HG03066 (cell line): ENCODE measurements around the gene PLPP3.

Experiments
- ATAC-seq: cut with Tn5 transposase; IDR thresholded peaks from one replicate; pipeline ENCODE4 v1.9.1; 2021; ENCODE audit warnings: low read depth; ENCODE audit not compliant: unreplicated experiment

The PLPP3 gene

DNA sequence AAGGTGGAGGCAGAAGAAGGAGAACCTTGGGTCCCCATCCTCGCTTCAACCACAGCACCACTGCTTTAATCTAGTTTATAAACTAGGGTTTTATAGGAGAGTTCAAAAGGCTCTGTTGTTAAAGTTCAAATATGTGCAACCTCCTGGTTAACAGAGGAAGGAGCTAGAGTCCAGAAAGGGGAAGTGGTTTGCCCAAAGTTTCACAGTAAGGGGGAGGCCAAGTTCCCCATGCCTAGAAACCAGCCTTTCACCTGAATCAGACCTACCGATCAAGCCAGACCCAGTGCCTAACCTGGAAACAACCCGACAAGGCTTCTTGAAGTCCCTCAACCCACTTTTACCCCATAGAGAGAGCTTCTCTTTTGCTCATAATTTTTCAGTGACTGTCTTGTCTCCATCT is 106.5 kb downstream of the PLPP3 start:
- ATAC-seq, result peak; percentile 82

DNA sequence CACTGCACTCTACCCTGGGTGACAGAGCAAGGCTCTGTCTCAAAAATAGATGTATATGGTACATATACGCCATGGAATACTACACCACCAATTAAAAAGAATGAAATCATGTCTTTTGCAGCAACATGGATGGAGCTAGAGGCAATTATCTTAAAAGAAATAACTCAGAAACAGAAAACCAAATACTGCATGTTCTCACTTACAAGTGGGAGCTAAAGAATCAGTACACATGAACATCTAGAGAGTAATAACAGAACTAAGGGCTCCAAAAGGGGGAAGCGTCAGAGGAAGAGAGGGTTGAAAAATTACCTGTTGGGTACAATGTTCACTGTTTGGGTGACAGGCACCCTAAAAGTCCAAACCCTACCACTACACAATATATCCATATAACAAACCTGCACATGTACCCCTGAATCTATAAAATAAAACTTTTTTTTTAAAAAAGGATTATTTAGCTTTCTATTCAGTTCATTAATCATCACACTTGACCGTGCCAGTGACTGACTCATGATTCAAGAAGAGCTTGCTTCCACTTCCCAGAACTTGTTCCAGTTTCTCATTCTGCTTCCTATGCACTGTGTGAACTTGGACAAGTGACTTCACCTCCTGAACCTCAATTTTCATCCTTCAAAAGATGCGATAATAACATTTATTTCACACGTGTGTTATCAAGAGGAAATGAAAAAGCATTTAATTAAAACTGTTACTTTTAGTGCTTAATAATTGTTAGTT is 109.6 kb downstream of the PLPP3 start:
- no peak for ATAC-seq

DNA sequence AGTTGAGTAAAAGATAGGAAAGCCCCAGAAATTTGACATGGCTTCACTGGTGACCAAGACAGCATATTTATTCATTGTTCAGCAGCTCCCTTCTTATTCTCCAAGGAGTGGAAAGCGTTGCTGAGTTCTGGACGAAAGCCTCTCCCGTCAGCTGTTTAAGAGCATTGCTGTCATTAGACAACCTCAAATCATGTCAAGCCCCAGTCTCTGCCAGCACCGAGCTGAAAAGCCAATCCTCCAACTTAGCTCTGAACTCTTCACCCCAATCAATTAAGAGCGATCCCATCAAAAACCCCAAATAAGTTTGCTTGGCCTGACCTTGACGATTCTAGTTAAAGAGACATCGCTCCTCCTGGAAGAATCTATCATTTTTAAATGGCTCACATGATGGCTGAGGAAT is 110.8 kb downstream of the PLPP3 start:
- ATAC-seq, result no peak

DNA sequence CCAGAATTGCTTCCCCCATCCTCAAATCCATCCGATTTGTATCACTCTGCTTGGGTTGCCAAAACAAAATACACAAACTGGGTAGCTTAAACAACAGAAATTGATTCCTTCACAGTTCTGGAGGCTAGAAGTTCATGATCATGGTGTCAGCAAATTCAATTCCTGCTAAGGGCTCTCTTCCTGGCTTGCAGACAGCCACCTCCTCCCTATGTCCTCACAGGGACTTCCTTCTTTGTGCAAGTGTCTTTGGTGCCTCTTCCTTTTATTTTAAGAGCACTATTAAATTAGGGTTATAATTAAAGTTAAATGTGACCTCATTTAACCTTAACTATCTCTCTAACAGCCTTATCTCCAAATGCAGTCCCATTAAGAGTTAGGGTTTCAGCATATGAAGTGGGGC is 112.8 kb downstream of the PLPP3 start:
- no peak for ATAC-seq

DNA sequence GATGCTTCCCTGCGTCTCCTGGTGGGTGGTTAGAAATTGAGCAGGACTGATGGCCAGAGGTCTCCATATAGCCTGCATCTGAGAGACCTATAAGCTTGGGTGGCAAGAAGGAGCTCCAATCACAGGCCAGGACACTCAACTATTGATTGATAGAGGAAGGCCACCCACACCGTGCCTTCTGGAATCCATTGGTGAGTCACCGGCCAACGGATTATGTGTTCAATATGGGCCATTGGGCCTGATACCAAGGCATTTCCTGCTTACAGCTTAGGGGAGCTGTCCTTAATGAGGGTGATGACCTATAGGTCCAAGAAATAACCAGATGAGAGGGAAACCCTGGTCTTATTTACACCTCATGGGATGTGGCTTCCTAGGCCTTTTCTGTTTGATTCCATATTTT is 115.1 kb downstream of the PLPP3 start:
- no peak for ATAC-seq

DNA sequence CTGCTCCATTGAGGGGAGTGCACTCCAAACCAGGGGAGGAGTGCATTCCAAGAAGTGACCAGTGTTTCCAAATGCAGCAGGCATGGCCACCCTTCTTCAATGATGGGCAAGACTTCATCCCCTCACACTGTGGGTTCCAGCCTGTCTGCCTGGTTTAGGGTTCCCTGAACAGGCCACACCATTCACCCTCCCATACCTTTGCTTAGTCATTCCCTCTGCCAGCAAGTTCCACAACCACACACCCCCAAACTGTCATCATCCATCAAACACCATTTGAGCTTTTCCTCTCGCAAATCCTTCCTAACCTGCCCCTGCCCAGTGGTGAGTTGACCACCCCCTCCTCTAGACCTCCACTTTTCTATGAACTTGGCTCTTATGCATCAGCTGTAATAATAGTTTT is 116.0 kb downstream of the PLPP3 start:
- ATAC-seq, result no peak

DNA sequence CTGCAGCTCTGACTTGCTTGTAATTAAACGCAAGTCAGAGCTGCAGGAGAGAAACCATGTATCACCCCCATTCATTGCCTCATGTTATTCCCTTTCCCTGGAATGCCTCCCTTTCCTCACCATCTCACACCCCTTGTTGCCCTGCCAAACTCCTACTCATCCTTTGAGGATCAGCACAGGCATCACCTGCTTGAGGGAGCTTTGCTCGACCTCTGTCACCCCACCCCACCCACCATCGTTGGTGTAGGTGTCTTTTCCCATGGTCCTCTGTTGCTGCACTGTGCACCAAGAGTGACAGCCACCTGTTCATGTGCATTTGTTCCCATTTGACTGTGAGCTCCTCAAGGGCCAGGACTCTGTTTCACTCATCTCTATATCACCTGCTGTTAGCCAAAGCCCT is 117.2 kb downstream of the PLPP3 start:
- ATAC-seq, result no peak

DNA sequence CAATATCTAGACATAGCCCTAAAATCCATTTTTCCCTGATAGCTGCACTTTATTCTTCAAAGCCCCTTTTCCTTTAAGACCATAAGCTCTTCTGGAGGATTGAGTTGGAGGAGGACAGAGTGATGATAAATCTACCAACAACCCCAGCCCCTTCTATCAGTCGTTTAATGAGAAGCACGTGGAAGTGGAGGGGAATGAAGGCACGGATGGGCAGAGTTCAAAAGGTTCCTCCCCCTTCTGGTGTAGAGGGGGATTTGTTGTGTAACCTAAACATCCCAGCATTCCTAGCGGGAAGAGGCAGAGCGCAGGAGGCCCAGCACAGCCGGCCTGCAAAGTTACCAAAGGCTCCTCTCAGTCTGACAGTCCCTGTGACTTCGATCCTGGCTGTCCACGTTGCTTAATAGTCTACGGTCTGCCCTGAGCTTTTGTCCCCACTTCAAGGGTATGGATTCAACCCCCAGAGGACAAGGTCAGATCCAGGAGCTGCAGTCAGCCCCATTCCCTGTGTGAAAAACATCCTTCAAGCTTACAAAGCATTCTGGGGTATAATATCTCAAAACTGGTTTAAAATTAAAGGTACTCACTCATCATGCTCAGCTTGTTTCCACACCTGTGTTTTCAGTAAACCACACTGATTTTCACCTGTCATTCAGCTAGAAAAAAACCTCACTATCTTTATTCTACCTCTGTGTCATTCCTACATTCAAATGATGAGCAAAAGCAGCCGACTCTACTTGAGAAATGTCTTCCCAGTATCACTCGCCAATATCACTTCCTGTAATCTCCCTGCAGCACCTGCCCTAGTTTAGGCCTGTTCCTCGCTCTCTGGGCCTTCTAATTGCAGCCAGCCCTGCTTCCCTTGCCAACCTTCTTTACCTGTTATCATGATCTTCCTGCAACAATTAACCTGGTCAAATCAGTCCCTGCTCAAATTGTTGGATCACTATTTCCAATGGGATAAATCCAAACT is 117.9 kb downstream of the PLPP3 start:
- ATAC-seq, result no peak

DNA sequence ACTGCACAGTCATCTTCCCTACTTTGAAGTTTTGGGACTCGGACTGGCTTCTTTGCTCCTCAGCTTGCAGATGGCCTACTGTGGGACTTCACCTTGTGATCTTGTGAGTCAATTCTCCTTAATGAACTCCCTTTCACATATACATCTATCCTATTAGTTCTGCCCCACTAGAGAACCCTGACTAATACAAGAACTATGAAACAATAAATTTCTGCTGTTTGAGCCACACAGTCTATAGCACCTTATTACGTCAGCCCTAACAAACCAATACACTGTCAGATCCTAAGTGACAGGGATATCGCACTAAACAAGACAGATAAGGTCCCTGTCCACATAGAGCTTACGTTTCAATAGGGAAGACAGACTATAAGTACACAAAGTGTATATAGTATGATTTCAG is 120.1 kb downstream of the PLPP3 start:
- no peak for ATAC-seq

DNA sequence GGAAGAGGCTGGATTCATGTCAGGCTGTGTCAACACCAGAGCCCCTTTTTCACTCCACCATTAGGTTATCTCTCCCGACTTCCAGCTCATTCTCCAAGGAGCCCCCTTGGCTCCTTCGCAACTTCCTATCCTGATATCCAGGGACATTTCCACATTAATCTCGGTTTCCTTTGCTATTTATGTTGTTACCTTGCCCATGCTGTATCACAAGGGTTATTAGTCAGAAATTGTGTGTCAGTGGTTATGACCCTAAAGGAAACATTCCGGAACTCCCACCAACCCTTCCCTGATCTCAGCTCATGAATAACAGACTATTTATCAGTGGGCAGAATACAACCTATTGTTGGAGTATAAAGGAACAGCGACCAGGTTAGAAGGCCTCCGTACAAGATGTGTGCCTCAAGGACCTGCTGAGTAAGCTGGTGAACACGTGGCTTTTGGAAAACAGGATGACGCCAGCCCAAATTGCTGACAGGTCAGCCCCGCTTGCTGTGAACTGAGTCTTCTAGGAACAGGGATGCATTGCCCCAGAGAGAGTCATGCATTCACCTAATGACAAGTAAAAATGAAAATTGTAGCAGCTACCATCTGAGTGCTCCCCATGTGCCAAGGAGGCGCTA is 121.5 kb downstream of the PLPP3 start:
- ATAC-seq, result no peak

DNA sequence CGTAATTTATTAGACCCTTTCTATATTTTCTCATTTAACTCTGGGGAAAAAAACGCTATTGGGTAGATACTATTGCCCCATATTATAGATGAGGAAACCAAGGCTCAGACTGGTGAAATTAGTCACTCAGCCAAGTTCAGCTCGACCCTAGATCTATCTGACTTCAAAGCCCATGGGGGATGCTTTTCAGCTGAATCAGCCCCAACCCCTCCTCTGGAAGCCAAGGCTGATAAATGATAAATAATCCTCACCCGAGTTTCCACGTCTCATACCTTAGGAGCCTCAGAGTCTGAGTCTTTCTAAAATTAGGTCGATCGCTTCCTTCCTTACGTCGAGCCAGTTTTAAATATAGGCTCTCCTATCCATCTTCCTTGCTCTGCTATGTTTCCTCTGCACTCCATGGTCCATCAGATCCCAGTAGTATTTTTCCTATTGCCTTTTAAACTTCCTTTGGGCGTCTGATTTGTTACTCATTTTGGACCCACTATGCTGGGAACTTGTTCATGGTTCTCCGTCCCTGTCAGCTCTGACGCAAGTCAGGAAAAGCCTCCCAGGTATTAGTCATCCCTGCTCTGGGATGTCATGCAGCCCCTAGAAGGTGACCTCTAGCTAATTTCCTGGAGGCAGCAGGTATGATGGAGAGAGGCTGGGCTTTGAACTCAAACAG is 122.8 kb downstream of the PLPP3 start:
- no peak for ATAC-seq

DNA sequence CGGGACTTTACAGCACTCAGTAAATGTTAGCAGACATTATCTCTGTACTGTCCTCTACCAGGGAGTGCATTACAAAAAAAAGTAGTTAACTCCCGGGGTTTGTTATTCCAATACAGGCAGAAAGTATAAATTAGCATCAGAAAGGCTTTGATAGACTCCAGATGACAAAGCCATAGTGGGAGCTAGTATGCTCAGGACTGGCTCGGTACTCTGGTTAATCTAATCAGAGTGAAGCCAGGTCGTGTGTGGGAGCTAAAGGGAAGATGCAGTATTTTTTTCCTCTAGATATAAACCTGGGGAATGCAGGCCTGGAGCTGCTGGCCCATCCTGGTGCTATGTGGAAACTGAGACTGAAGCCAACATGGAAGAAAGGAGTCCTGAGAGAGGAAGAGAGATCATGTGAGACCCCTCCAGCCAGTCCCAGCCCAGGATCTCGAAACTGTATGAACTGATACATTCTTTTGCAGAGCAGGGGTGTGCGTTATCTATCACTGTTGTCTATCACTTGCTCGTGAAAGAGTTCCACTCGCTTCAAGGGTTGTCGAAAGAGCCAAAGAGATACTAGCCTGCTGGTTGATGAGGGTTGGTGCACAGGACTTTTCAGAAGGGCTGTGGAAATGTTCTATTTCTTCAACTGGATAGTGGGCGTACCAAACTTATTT is 125.8 kb downstream of the PLPP3 start:
- ATAC-seq, result no peak

DNA sequence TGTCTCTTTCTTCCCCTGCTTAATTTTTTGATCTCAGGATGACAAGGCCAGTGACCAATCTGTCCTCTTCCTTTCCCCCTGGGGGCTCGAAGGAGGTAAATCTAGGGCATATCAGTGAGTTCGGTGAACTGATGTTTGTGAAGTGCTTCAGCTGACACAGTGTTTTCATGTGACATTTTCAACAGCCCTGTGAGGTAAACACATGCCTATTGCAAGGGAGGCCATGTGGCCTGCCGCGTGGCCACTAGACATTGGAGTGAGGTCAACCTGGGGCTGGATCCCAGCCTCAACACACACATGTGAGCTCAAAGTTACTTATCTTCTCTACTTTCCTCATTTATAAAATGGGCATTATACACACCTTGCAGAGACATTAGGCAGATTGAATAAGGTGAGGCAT is 126.3 kb downstream of the PLPP3 start:
- no peak for ATAC-seq

DNA sequence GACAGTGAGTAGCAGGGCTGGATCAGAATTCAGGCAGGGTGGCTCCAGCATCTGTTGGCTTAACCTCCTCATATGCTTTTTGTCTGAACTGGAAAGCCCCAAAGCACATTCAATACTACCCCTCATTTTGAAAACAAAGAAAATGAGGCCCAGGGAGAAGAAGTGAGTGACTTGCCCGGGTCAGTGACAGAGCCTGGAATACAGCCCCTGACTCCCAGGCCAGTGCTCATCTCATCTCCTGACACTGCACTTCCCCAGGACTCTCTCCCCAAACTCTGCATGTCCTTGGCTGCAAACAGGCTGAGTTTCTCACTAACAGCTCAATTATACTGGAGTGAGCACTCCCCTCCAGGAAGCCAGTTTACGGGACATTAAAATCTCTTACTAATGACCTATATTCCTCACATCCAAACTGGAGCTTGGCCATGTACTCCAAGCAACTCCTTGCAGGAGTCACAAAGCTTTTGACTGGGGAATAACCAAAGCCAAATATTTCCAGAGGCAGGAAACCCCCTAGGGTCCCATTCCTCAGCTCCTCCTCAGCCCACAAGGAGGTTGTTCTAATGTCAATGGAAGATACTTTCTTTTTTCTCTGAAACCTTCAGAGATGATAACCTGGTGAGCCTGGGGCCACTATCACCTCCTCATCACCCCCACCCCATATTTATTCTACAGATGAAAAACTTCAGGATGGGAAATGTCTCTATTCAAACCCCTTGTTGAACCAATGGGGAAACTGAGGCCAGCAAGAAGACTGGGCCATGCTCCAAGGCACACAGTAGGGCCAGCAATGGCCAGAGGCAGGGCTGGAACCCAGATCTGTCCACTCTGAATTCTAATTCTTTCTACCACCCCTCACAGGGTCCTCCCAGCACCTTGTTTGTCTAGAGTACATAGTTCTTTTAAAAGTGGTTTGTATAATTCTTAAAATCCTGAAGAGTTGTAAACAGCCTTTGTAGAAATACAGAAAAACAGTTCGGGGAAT is 127.0 kb downstream of the PLPP3 start:
- ATAC-seq, result no peak

DNA sequence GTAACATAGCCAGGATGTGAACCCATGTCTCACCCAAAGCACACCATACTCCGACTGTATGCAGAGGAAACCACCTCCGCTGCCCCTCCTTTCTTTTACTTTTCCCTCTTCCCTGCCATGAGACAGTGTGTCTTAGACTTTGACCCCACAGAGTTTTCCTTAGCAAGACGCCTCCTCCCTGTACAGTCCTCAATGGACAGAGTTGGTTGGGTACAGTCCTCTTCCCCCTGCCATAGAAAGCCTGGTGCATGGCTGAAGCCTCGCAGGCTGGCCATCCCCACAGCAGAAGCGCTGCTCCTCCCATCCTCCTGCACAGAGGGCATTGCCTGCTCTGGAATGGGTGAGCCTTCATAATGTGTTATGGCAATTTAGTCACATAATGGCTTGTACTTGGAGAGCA is 127.9 kb downstream of the PLPP3 start:
- no peak for ATAC-seq

DNA sequence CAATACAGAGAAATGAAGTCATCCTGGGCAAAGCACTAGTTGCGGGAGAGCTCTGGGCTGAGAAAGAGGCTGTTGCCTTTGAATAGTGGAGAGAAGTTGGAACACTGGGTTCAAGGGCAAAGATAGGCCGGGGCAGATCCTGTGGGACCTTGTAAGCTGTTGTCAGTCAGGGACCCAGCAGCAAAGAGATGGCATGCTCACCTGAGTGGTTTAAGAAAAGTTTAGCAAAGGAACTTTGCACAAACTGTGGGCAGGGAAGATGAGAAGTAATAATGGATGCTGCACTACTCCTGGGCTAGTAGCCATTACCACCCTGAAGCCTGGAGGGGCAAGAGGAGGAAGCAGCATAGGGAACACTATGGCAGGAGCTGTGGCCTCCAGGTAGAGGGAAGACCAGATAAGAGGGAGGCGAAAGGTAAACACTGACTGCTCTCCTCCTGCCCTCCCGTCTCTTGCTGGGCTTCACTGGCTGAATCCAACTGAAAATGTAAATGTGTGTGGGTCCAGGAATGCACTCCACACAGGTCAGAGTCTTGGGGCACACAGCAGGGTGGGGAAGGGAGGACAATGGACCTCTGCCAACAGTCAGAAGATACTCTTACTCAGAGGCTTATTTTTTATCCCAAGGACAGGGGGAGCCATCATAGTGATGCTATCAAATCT is 129.2 kb downstream of the PLPP3 start:
- no peak for ATAC-seq

DNA sequence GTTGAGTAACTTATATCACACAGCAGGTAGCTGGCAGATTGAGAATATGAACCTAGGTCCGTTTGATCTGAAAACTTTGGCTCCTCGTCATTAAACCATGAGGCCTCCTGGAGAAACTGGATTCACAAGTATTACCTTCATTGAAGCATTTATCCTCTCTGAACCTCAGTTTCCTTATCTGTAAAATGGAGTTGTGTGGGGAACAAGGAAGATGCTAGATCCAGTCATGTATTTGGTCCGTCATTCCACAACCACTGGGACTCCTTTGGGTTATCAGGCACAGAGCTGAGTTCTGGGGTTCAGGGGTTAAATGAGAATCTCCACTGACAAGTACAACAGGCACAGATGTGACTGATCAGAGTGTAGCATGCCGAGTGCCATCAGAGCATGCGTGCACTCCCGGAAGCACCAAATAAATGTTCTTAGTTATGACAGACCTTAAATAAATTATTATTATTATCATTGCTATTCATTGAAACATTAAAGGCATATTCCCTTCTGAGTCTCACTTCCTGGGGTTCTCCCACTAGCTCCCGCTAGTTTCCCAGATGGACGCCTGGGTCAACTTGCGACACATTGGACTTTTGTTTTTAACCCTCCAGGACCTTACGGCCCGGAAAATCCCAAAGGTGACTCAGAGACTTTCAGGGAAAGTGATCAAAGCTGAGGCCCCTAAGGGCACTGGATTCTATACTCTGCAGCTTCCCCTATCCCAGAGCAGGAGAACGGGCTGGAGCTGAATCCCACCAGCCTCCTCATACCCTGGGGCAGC is 130.6 kb downstream of the PLPP3 start:
- ATAC-seq, result no peak

DNA sequence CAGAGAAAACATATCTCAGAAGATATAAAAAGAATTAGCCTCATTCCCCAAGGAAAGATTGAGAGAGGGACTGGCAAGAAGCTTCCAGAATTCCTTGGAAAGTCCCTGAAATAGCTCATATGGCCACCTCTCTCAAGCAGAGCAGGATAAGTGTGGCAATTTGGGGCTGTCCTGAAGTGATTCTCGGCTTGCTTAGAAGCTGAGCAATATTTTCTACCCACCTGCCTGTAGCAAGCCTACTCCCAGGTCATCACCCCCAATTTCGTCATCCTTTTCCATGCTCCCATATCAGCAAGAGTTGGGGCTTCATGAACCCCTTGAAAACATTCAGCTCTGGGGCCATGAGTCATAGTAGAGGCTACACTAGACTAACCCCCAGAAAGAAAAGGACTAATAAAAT is 131.5 kb downstream of the PLPP3 start:
- no peak for ATAC-seq
